GM12878 (cell line): Measurements from ENCODE around the gene DLD. TPM values are rescaled to one million over a fixed set of nuclear protein-coding genes. Genes with fewer than 3 reads are reported as not detected.

Experiments
- ATAC-seq: fragments of 200-7000 bp; cut with Tn5 transposase; 3 replicates; pipeline ENCODE4 v1.9.1; 2020; ENCODE audit warnings: mild to moderate bottlenecking, moderate library complexity
- BruUV-seq: library from RNA; stranded (reverse); fragments of 400-500 nt; replicated peaks from 2 replicates; lab custom pipeline; 2021; lab: Mats Ljungman, UMichigan
- CTCF ChIA-PET: fragments of 300-600 bp; sonication (Branson Sonifier 250); formaldehyde crosslinking; extraction: SDS; loops from one replicate; lab custom pipeline; 2021; ENCODE audit warnings: inconsistent platforms; lab: Yijun Ruan, JAX
- POLR2A ChIA-PET: fragments of 350-600 bp; formaldehyde crosslinking; extraction: SDS; loops from one replicate; lab custom pipeline; 2021; ENCODE audit warnings: inconsistent platforms; lab: Charles Lee
- RAD21 ChIA-PET: fragments of 300-600 bp; sonication (Branson Sonifier 250); formaldehyde crosslinking; loops from one replicate; lab custom pipeline; 2023; ENCODE audit warnings: antibody characterized with exemption; ENCODE audit not compliant: unreplicated experiment; lab: Charles Lee
- SMC1A ChIA-PET: fragments of 300-600 bp; sonication (Branson Sonifier 250); formaldehyde crosslinking; loops from one replicate; lab custom pipeline; 2023; ENCODE audit not compliant: unreplicated experiment, uncharacterized antibody; lab: Charles Lee
- DNase-seq: peaks from one replicate; pipeline ENCODE4 v3.0.0-alpha.2; 2011; ENCODE audit warnings: low read depth, low spot score
- FAIRE-seq: peaks from 3 replicates; lab custom pipeline; 2011; peaks lifted over from hg19 to GRCh38; lab: Jason Lieb, UNC
- H2AFZ ChIP-seq: 2 replicates; pipeline ENCODE4 v1.6.0; 2011; ENCODE audit warnings: low read depth, low read length, control low read depth; ENCODE audit not compliant: control insufficient read depth
- H3K27ac ChIP-seq: 2 replicates; pipeline ENCODE4 v1.5.1; 2011; ENCODE audit warnings: control low read depth; ENCODE audit not compliant: control insufficient read depth, insufficient read depth
- H3K27me3 ChIP-seq, 2 experiments: replicated peaks in 1 of 2; 2 replicates each; pipeline versions ENCODE4 v1.6.0 to v1.6.1; 2011; ENCODE audit warnings: low read length in 1 of 2; ENCODE audit not compliant: control insufficient read depth in 2 of 2, insufficient read depth in 2 of 2
- H3K36me3 ChIP-seq, 2 experiments: 2 replicates each; pipeline ENCODE4 v1.5.1; 2011; ENCODE audit warnings: low read length in 1 of 2; ENCODE audit not compliant: control insufficient read depth in 2 of 2, insufficient read depth in 2 of 2
- H3K4me1 ChIP-seq: 2 replicates; pipeline ENCODE4 v1.6.1; 2011; ENCODE audit warnings: mild to moderate bottlenecking, low read length, moderate library complexity, mixed read lengths; ENCODE audit not compliant: control insufficient read depth, insufficient read depth
- H3K4me2 ChIP-seq: 2 replicates; pipeline ENCODE4 v1.6.0; 2011; ENCODE audit warnings: control low read depth; ENCODE audit not compliant: control insufficient read depth, insufficient read depth
- H3K4me3 ChIP-seq: fragments of 200-600 bp; sonication (generic); 2 replicates; pipeline ENCODE4 v1.5.1; 2016
- H3K79me2 ChIP-seq: 2 replicates; pipeline ENCODE4 v1.6.0; 2011; ENCODE audit warnings: low read length; ENCODE audit not compliant: control insufficient read depth, insufficient read depth
- H3K9ac ChIP-seq: 2 replicates; pipeline ENCODE4 v1.8.0; 2011; ENCODE audit warnings: low read length, control low read depth, mixed read lengths; ENCODE audit not compliant: control insufficient read depth, insufficient read depth
- H3K9me3 ChIP-seq: replicated peaks from 3 replicates; pipeline ENCODE4 v1.5.1; 2011; ENCODE audit warnings: mild to moderate bottlenecking, low read length; ENCODE audit not compliant: control insufficient read depth, insufficient read depth
- H4K20me1 ChIP-seq: 2 replicates; pipeline ENCODE4 v1.6.0; 2011; ENCODE audit not compliant: control insufficient read depth, insufficient read depth
- CHD4 ChIP-seq: fragments of 200-600 bp; sonication (generic); IDR thresholded peaks from 2 replicates; pipeline ENCODE4 v1.6.1; 2016; ENCODE audit warnings: mild to moderate bottlenecking
- E2F8 ChIP-seq: fragments of 450-650 bp; IDR thresholded peaks from 2 replicates; pipeline ENCODE4 v1.6.1; 2018; ENCODE audit warnings: mild to moderate bottlenecking, low read depth, moderate library complexity; ENCODE audit not compliant: partially characterized antibody
- MTA3 ChIP-seq: IDR thresholded peaks from 2 replicates; pipeline ENCODE4 v1.6.1; 2012; ENCODE audit warnings: low read length, inconsistent platforms, borderline replicate concordance
- NFYA ChIP-seq: IDR thresholded peaks from 2 replicates; pipeline ENCODE4 v1.6.1; 2011; ENCODE audit warnings: low read depth, mild to moderate bottlenecking, low read length, improper control_type of control experiment, borderline replicate concordance
- RAD21 ChIP-seq: IDR thresholded peaks from 2 replicates; pipeline ENCODE4 v1.6.1; 2011; ENCODE audit warnings: mild to moderate bottlenecking, low read depth, low read length, moderate library complexity; ENCODE audit not compliant: insufficient read depth
- STAT1 ChIP-seq: fragments of 450-650 bp; conservative IDR thresholded peaks from 2 replicates; pipeline ENCODE4 v1.6.1; 2014; ENCODE audit warnings: antibody characterized with exemption, mild to moderate bottlenecking
- TCF12 ChIP-seq: IDR thresholded peaks from 2 replicates; pipeline ENCODE4 v1.6.1; 2011; ENCODE audit warnings: low read depth, mild to moderate bottlenecking, low read length
- WRNIP1 ChIP-seq: IDR thresholded peaks from 2 replicates; pipeline ENCODE4 v1.6.1; 2011; ENCODE audit warnings: low read depth, low read length, improper control_type of control experiment, borderline replicate concordance
- ZNF622 ChIP-seq: fragments of 450-650 bp; IDR thresholded peaks from 2 replicates; pipeline ENCODE4 v1.6.1; 2017; ENCODE audit warnings: mild to moderate bottlenecking, inconsistent platforms
- WGBS: methylation state at CpG from one replicate; pipeline ENCODE4 v1.1.6; 2016; ENCODE audit warnings: low lambda C conversion rate; ENCODE audit not compliant: insufficient replicate concordance, insufficient coverage; ENCODE audit errors: missing lambda C conversion rate; 5-methylcytosine and 5-hydroxymethylcytosine counted together
- in situ Hi-C: fragments of 300-500 bp; cut with MboI; formaldehyde crosslinking; loops from 9 replicates; pipeline ENCODE4 v1.14.3; 2018; ENCODE audit warnings: mixed read lengths
- intact Hi-C: fragments of 100-400 bp; cut with micrococcal nuclease; formaldehyde crosslinking; loops from one replicate; pipeline ENCODE4 v1.14.2; 2022; ENCODE audit not compliant: unreplicated experiment
- polyA plus RNA-seq, 11 experiments: library from polyadenylated mRNA; depleted of rRNA in 4 of 11; unstranded in 6 of 11; stranded (reverse) in 5 of 11; fragments of >200 nt; fragmentation: Nextera tagmentation in 4 of 11; fragmentation: Illumina TruSeq in 1 of 11; extraction: Ambion mirVana in 4 of 11; extraction: Trizol in 1 of 11; gene quantifications; 1 replicate in 1 of 11; 2 replicates in 10 of 11; pipeline versions ENCODE4 v1.2.1 to v1.2.3, GENCODE V29; 2011 to 2016; ENCODE audit warnings: inconsistent platforms in 2 of 11, missing spikeins in 2 of 11, low read depth in 1 of 11
- total RNA-seq, 4 experiments: library from RNA; depleted of rRNA in 3 of 4; stranded (reverse); fragments of >200 nt in 3 of 4; fragmentation: Illumina TruSeq in 1 of 4; extraction: Trizol in 1 of 4; gene quantifications; 2 replicates each; pipeline versions ENCODE4 v1.2.1 to v1.2.3, GENCODE V29; 2013 to 2021
- TF ChIP-seq, protein P1 (sequence below): fragments of 450-650 bp; IDR thresholded peaks from 2 replicates; pipeline ENCODE4 v1.6.1; 2017; ENCODE audit warnings: low read depth, mild to moderate bottlenecking, moderate library complexity
- TF ChIP-seq, protein P2 (sequence below): fragments of 450-650 bp; conservative IDR thresholded peaks from 2 replicates; pipeline ENCODE4 v1.6.1; 2017; ENCODE audit warnings: mild to moderate bottlenecking, moderate library complexity

Gene DLD
- total and polyA plus RNA-seq, 10 of the 15 experiments (the other 5 are each of a cell fraction or from before 2014, with no cell fraction given), result 62.7 to 314 (median 161) TPM

DNA sequence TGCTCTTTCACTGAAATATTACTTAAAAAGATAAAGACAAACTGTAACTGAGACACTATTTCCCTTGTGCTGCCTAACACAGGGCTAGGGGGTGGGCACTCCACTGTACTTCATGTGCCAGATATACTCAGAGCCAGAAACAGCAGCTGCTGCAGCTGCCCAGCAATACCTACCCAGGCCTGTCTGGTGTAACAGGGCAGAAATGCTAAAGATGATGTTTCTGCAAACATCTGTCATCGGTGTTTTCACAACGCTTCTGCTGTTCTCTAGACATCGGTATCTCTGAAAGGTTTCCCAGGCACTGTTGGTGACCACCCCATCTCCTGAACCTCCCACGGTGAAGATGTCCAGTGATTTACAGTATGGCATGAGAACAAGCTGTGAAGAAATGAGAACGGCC lies 69.3 kb downstream of the DLD start:
- ChIA-PET RAD21 (no interaction called here), CTCF (no interaction called here), SMC1A (interaction anchor here (0.6 kb wide), 1 partner anchor 79 kb away, joined by 3 read pairs; no protein-coding TSS in a partner anchor), POLR2A (no interaction called here)
- WGBS, result 57% methylated on average over 5 of the region's 5 CpGs
- FAIRE-seq, result no peak
- H3K9me3 ChIP-seq, result no peaks in the 10 kb centered on the region
- intact Hi-C loops (no loop called here), in situ Hi-C loops (no loop called here)
- no peaks in the 10 kb centered on the region for H3K79me2 ChIP-seq
- no peak for ATAC-seq
- no peak overlapping the region for H3K4me2 ChIP-seq
- no peak overlapping the region for H2AFZ ChIP-seq
- no peaks in the 10 kb centered on the region for H4K20me1 ChIP-seq
- H3K27me3 ChIP-seq, result no peaks in the 10 kb centered on the region; a peak in 1 of 4 replicates
- no peaks in the 10 kb centered on the region for H3K4me1 ChIP-seq
- H3K9ac ChIP-seq, result no peak overlapping the region
- BruUV-seq, result no TSS peak
- no peak for DNase-seq
- no peaks in the 10 kb centered on the region for H3K36me3 ChIP-seq
- no peak overlapping the region for H3K27ac ChIP-seq
- no peak overlapping the region for H3K4me3 ChIP-seq
- TF ChIP-seq WRNIP1 (no peak), E2F8 (no peak), STAT1 (no peak)
- TF ChIP-seq, all 136 proteins: peak for 0

- ATAC-seq, result no peak
- intact Hi-C loops, result no loop called here
- TF ChIP-seq RAD21 (no peak), NFYA (no peak), MTA3 (no peak), CHD4 (no peak), TCF12 (no peak), ZNF622 (no peak)
- TF ChIP-seq, protein P1, sequence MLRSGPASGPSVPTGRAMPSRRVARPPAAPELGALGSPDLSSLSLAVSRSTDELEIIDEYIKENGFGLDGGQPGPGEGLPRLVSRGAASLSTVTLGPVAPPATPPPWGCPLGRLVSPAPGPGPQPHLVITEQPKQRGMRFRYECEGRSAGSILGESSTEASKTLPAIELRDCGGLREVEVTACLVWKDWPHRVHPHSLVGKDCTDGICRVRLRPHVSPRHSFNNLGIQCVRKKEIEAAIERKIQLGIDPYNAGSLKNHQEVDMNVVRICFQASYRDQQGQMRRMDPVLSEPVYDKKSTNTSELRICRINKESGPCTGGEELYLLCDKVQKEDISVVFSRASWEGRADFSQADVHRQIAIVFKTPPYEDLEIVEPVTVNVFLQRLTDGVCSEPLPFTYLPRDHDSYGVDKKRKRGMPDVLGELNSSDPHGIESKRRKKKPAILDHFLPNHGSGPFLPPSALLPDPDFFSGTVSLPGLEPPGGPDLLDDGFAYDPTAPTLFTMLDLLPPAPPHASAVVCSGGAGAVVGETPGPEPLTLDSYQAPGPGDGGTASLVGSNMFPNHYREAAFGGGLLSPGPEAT, result no peak
- TF ChIP-seq, protein P2, sequence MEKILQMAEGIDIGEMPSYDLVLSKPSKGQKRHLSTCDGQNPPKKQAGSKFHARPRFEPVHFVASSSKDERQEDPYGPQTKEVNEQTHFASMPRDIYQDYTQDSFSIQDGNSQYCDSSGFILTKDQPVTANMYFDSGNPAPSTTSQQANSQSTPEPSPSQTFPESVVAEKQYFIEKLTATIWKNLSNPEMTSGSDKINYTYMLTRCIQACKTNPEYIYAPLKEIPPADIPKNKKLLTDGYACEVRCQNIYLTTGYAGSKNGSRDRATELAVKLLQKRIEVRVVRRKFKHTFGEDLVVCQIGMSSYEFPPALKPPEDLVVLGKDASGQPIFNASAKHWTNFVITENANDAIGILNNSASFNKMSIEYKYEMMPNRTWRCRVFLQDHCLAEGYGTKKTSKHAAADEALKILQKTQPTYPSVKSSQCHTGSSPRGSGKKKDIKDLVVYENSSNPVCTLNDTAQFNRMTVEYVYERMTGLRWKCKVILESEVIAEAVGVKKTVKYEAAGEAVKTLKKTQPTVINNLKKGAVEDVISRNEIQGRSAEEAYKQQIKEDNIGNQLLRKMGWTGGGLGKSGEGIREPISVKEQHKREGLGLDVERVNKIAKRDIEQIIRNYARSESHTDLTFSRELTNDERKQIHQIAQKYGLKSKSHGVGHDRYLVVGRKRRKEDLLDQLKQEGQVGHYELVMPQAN, result no peak
These were observed 70.4 kb downstream of the DLD start for GRCh38 chr7:107961405-107961804.

More at GRCh38 chr7:107961405-107961804, 70.4 kb downstream of the DLD start:
- no peak for FAIRE-seq
- ChIA-PET POLR2A (no interaction called here), SMC1A (interaction anchor here (0.9 to 1.1 kb wide), 4 partner anchors 12 to 185 kb away, joined by 3 to 5 read pairs (median 4); no protein-coding TSS in a partner anchor), RAD21 (no interaction called here), CTCF (interaction anchor here (0.8 kb wide), 1 partner anchor 16 kb away, joined by 3 read pairs; no protein-coding TSS in a partner anchor)
- H2AFZ ChIP-seq, result no peak overlapping the region
- WGBS, result 42% methylated on average over 9 of the region's 9 CpGs
- no peak overlapping the region for H3K9ac ChIP-seq
- no peaks in the 10 kb centered on the region for H3K36me3 ChIP-seq
- no peaks in the 10 kb centered on the region for H4K20me1 ChIP-seq
- no peaks in the 10 kb centered on the region for H3K79me2 ChIP-seq
- in situ Hi-C loops, result no loop called here
- H3K4me2 ChIP-seq, result no peak overlapping the region
- BruUV-seq, result no TSS peak
- H3K27me3 ChIP-seq, result no peaks in the 10 kb centered on the region; a peak in 1 of 4 replicates
- H3K9me3 ChIP-seq, result no peaks in the 10 kb centered on the region
- H3K27ac ChIP-seq, result no peak overlapping the region
- no peak overlapping the region for H3K4me3 ChIP-seq
- no peaks in the 10 kb centered on the region for H3K4me1 ChIP-seq
- DNase-seq, result no peak
